SK-N-MC (cell line): ENCODE data around the gene CDC42BPB.

Experiments used
- DNase-seq: peaks from one replicate; pipeline ENCODE4 v3.0.0-alpha.2; 2011; ENCODE audit warnings: low read depth, low spot score
- H3K27ac ChIP-seq: fragments of 200-600 bp; sonication (generic); 2 replicates; pipeline ENCODE4 v1.5.1; 2016; ENCODE audit warnings: mixed run types
- H3K36me3 ChIP-seq: fragments of 200-600 bp; sonication (generic); 2 replicates; pipeline ENCODE4 v1.6.1; 2017; ENCODE audit warnings: antibody characterized with exemption, low read length, mixed read lengths; ENCODE audit not compliant: insufficient read depth
- H3K4me3 ChIP-seq: fragments of 200-600 bp; sonication (generic); 2 replicates; pipeline ENCODE4 v1.5.1; 2016
- H3K9ac ChIP-seq: fragments of 200-600 bp; sonication (generic); 2 replicates; pipeline ENCODE4 v1.8.0; 2017; ENCODE audit warnings: mixed run types, mixed read lengths; ENCODE audit not compliant: insufficient read length
- H3K9me3 ChIP-seq: fragments of 200-600 bp; sonication (generic); 2 replicates; pipeline ENCODE4 v1.6.1; 2017; ENCODE audit warnings: low read depth, mild to moderate bottlenecking, antibody characterized with exemption, low read length, moderate library complexity, mixed read lengths
- EZH2 ChIP-seq: fragments of 200-600 bp; sonication (generic); IDR thresholded peaks from one replicate; pipeline ENCODE4 v1.6.1; 2017; ENCODE audit warnings: antibody characterized with exemption
- FOXP2 ChIP-seq: optimal IDR thresholded peaks from 2 replicates; pipeline ENCODE3; 2011; ENCODE audit warnings: mild to moderate bottlenecking, moderate library complexity; ENCODE audit not compliant: insufficient read depth; ENCODE audit errors: extremely low read length, control extremely low read depth
- POLR2AphosphoS5 ChIP-seq: IDR thresholded peaks from 2 replicates; pipeline ENCODE4 v1.6.1; 2012; ENCODE audit warnings: mild to moderate bottlenecking, low read depth, low read length, borderline replicate concordance

Gene CDC42BPB

GRCh38 chr14:103003351-103003615 is 54.1 kb downstream of the CDC42BPB start:
- Histone ChIP-seq H3K27ac (no peak overlapping the region), H3K9me3 (no peaks in the 10 kb centered on the region), H3K4me3 (no peak overlapping the region), H3K36me3 (peaks cover 13% of the 10 kb centered on the region; the same call in 1 of the 2 replicates), H3K9ac (no peak overlapping the region)
- TF ChIP-seq FOXP2 (no peak), POLR2AphosphoS5 (no peak), EZH2 (no peak)
- DNase-seq, result no peak

- TF ChIP-seq EZH2, result no peak
- TF ChIP-seq POLR2AphosphoS5, result no peak
- no peak for TF ChIP-seq FOXP2
- H3K36me3 ChIP-seq, result peaks cover 8% of the 10 kb centered on the region; the same call in 1 of the 2 replicates
- H3K9me3 ChIP-seq, result no peaks in the 10 kb centered on the region
Measured at GRCh38 chr14:103002578-103003350, 54.6 kb downstream of the CDC42BPB start.

DNA sequence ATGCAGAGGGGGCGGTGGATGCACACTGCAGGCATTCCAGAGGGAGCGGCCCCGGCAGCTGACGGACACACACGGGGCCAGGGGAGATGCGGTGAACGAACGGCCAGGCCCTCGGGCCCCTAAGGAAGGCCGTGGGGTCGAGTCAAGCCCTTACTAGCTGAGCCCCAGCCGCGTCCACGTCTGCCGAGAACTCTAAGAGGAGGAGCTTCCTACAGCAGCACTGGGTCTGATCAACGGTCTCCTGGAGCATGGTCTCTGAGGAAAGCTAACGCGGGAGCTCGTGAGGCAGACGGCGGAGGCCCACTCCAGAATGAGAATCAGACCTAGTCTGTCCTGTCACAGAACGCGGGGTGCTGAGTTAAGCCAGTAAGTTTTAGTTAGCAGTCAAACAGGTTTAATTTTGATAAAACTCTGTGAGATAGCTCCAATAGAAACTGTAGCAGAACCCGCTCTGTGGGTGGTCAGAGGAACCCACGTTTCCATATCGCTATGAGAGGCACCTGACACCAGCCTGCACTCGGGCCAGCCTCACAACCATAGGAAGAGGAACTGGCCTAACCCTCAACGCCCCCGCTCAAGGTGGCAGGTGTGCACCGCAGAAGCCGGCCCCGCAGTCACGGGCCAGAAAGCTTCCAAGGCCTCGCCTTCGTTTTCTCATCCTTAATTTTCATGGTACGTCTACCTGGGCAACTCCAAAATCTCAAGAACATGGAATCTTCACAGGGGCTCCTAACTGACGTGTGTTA is 55.5 kb downstream of the CDC42BPB start:
- H3K9me3 ChIP-seq, result no peaks in the 10 kb centered on the region
- H3K9ac ChIP-seq, result no peak overlapping the region
- TF ChIP-seq POLR2AphosphoS5 (no peak), FOXP2 (no peak), EZH2 (no peak)
- no peak for DNase-seq
- H3K27ac ChIP-seq, result no peak overlapping the region
- no peak overlapping the region for H3K4me3 ChIP-seq
- peaks cover 8% of the 10 kb centered on the region; the same call in 1 of the 2 replicates for H3K36me3 ChIP-seq

More at GRCh38 chr14:103002578-103003350, 54.6 kb downstream of the CDC42BPB start:
- Histone ChIP-seq H3K4me3 (no peak overlapping the region), H3K27ac (no peak overlapping the region), H3K9ac (no peak overlapping the region)
- DNase-seq, result no peak

DNA sequence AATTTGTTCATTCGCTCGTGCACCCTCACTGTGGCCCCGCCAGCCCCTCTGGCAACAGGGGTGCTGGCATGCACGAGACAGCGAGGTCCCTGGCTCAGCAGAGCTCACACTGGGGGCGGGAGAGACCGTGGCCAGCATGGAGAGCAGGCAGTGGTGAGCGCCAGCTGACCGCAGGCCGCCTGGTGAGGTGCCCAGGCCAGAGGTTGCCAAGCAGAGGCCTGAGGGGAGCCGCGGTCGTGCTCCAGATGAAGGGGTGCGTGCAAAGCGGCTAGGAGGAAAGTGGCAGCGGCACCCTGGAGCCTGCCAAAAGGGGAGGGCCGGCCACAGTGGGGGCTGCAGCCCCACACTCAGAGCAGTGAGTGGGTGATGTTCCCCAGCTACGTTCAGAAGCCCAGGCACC is 56.1 kb downstream of the CDC42BPB start:
- H3K27ac ChIP-seq, result no peak overlapping the region

DNA sequence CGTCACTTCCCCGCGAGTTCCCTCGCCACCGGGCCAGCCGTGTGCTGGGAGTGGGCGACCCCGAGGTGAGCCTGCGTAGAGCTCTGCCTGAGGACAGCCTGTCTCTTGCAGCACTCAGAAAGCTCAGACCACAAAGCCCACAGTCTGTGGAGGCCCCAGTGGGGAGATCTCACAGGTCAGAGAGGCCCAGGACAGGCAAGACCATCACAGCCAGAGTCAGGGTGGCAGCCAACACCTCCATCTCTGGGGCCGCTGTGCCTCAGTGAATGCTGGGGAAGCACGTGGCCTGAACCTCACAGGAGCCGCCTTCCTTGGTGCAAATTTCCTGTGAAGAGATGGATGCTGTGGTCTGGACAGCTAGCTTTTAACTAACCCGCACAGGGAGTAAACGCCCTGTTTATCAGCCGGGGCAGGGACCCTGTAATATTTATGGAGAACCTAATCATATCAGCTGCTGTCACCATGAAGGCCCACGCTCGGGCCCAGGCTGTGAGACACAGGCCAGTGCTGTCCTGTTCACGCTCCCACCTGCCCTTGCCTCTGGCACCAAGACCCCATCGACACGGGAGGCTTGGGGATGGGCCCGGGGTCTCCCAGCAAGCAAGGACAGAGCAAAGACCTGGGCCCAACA is 56.9 kb downstream of the CDC42BPB start:
- Histone ChIP-seq H3K9me3 (no peaks in the 10 kb centered on the region), H3K27ac (no peak overlapping the region), H3K9ac (no peak overlapping the region), H3K36me3 (peaks cover 8% of the 10 kb centered on the region; the same call in 1 of the 2 replicates), H3K4me3 (no peak overlapping the region)
- no peak for TF ChIP-seq EZH2
- TF ChIP-seq FOXP2, result no peak
- TF ChIP-seq POLR2AphosphoS5, result no peak
- DNase-seq, result no peak

More for the DNA sequence above, 56.1 kb downstream of the CDC42BPB start:
- no peak for DNase-seq
- no peak for TF ChIP-seq FOXP2
- TF ChIP-seq EZH2, result no peak
- TF ChIP-seq POLR2AphosphoS5, result no peak
- no peaks in the 10 kb centered on the region for H3K9me3 ChIP-seq
- no peak overlapping the region for H3K9ac ChIP-seq
- no peak overlapping the region for H3K4me3 ChIP-seq
- H3K36me3 ChIP-seq, result peaks cover 8% of the 10 kb centered on the region; the same call in 1 of the 2 replicates

GRCh38 chr14:102999227-102999895 is 58.0 kb downstream of the CDC42BPB start:
- Histone ChIP-seq H3K9ac (no peak overlapping the region), H3K4me3 (no peak overlapping the region), H3K27ac (no peak overlapping the region), H3K36me3 (peaks cover 8% of the 10 kb centered on the region; the same call in 1 of the 2 replicates), H3K9me3 (no peaks in the 10 kb centered on the region)
- DNase-seq, result no peak
- no peak for TF ChIP-seq FOXP2
- TF ChIP-seq POLR2AphosphoS5, result no peak
- TF ChIP-seq EZH2, result no peak

DNA sequence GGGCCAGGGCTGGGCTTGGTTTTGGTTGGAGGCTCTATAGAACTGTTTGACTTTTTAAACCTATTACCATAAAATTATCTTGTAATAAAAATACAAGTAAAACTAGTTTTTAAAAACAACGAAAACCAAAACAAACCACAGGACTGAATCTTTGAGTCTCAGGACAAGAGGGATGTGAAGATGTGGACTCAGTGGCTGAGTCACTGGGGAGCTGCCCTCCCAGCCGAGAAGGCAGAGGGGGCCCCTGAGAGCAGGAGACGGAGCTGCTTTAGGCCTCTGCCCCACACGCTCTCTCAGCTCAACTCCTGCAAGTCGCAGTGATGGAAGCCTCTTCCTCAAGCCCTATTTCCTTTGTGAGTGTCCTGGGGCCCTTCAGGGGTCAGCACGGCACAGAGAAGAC is 59.0 kb downstream of the CDC42BPB start:
- Histone ChIP-seq H3K9ac (no peak overlapping the region), H3K4me3 (no peak overlapping the region), H3K9me3 (no peaks in the 10 kb centered on the region), H3K36me3 (peaks cover 8% of the 10 kb centered on the region; the same call in 1 of the 2 replicates), H3K27ac (no peak overlapping the region)
- TF ChIP-seq POLR2AphosphoS5 (no peak), FOXP2 (no peak), EZH2 (no peak)
- DNase-seq, result no peak
